GM10847 (cell line): Measurements from ENCODE around the gene RFC4.

Experiments used
- POLR2A ChIP-seq: IDR thresholded peaks from 2 replicates; pipeline ENCODE4 v1.6.1; 2011; ENCODE audit not compliant: insufficient read length; ENCODE audit errors: extremely low read depth

RFC4 gene

GRCh38 chr3:186800285-186800684, 6.0 kb downstream of the RFC4 start:
- TF ChIP-seq POLR2A: no peak

DNA sequence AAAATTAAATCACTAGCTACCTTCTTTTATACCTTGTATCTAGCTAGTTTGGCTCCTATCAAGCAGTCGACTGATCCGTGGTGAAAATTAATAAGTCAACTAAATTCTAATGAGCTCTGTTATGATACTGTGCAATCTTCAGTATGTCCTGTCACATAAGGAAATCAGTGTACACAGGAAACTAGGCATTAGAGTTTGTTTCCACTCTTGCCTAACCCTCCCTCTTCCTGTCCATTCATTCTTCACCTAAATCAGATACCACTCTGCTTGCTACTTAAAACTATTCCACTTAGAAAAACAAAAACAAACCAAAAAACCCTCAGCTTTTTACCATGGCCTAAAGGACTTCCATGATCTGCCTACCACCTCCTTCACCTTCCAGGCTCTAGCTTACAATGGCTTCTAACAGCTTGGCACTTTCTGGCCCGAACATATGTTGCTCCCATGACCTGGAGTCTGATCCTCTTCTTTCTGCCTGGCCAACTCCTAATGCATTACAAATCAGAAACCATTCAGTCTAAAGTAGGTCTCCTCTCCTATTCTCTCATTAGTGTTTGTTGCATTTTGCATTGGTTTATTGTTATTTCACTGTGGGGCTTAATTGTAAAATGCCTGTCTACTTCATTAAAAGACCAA, 7.9 kb downstream of the RFC4 start:
- no peak for TF ChIP-seq POLR2A

GRCh38 chr3:186790261-186790981, 15.9 kb downstream of the RFC4 start:
- peak; percentile 12 for TF ChIP-seq POLR2A

GRCh38 chr3:186789554-186790260, 16.6 kb downstream of the RFC4 start:
- TF ChIP-seq POLR2A: no peak

DNA sequence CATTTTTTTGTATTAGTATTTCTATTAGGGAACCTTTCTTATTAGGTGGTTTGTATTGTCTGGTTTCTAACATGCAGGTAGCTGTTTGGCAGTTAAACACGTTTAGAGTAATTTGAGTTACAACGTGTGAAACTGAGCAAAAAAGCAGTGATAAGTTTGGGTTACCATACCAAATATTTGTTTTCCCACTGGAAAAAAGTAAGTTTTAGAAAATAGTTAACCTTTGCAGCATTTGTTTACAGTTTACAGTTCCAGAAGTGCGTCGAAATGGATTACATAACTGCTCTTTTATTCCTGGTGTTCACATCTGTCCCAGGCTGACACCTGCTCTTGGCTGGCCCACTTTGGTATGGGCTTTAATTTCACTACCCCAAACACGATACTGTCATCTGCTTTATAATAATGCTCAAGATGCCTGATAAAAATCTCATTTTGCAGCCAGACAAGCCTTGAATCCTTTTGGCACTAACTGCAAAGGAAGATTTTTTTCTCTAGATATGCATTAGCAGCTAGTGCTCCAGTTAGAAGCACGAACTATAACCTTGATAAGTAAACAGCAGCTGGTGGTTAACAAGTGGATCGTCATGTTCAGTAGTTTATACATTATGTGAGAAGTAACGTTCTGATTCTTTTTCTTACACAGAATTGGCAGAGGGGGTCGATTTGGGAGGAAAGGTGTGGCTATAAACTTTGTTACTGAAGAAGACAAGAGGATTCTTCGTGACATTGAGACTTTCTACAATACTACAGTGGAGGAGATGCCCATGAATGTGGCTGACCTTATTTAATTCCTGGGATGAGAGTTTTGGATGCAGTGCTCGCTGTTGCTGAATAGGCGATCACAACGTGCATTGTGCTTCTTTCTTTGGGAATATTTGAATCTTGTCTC, 17.6 kb downstream of the RFC4 start:
- no peak for TF ChIP-seq POLR2A

- TF ChIP-seq POLR2A: no peak
Observed at GRCh38 chr3:186787642-186788481, 18.4 kb downstream of the RFC4 start.

GRCh38 chr3:186786922-186787321, 19.4 kb downstream of the RFC4 start:
- TF ChIP-seq POLR2A: no peak

DNA sequence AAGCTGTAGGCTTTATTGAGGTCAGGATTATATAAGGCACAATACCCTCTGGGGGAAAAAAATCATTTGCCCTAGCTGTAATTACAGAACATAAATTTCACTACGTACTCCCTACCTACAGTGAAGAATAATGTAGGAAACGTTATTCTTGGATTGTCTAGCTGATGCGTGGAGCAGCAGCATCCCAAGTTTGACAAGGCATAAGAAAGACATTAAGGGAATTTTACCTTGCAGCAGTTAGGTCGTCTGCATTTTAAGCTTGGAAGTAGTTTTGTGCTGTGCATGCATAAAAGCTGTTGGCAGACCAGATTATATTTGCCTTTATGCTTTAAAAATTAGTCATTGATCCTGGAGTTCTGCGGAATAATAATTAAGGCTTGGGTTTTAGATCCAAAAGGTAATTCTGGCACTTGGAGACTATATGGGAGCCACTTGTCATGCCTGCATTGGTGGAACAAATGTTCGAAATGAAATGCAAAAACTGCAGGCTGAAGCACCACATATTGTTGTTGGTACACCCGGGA, 20.7 kb downstream of the RFC4 start:
- no peak for TF ChIP-seq POLR2A

DNA sequence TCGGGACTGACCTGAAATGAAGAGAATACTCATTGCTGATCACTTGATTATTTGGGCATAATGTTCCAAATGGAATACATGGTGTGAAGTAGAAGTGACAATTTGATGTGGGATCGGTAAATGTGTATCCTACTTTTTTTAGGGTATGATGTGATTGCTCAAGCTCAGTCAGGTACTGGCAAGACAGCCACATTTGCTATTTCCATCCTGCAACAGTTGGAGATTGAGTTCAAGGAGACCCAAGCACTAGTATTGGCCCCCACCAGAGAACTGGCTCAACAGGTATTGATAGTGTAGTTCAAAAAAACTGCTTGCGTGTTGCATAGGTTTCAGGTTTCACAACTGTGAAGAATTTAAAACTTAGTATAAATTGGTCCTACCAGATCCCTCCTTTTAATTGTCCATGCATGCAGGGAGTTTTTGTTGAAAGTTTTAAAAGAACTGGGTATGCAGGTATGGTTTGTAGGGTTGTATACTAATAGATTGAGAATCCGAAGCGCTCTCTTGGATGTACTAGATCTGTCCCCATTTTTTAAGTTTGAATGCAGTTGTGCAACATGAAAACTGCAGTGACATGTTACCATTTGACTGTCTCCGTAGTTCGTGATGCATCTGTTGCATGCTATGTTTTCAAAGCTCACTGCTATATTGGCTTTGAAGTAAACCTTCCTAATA, 21.3 kb downstream of the RFC4 start:
- TF ChIP-seq POLR2A: no peak

DNA sequence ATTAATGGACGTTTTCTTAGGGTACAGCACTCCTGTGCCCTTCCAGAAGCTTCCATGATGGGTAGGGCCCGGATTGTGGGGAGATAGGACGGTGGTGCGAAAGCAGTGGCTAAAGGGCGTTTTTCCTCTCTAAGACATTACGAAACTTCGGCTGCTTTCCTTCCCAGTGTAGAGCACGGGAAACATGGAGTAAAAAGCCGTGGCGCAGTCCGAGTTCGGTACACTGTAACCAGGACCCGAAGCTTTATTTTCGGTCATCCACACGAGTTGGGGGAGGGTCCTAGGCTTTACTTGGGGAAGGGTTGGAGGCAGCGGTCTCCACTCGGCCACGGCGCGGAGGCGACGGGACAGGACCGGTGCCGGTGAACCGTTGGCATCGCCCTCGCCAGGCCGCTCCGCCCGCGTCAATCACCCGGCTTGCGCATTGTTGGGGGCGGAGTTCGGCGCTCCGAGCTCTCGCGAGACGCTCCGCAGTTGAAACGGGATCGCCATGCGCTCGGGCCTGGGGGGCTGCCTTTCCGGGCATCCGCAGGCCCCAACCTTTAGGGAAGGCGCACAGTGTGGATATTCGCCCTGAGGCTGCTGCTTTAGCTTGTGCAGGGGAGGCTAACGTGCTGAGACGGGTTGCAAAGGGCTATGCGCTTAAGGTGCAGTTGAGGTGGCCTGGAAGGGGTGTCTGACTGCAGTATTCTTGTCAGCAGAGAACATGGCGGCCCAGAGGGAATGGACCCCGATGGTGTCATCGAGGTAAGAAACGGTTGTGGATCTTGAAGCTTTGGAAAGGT, 22.4 kb downstream of the RFC4 start:
- TF ChIP-seq POLR2A: peak; percentile 44

GRCh38 chr3:186783058-186783730, 23.1 kb downstream of the RFC4 start, which contains the start of gene EIF4A2:
Gene EIF4A2, plus strand, starts transcription at chr3:186783577. Its CDS starts 34 bp downstream, at chr3:186783611.
- TF ChIP-seq POLR2A: peak; percentile 99

DNA sequence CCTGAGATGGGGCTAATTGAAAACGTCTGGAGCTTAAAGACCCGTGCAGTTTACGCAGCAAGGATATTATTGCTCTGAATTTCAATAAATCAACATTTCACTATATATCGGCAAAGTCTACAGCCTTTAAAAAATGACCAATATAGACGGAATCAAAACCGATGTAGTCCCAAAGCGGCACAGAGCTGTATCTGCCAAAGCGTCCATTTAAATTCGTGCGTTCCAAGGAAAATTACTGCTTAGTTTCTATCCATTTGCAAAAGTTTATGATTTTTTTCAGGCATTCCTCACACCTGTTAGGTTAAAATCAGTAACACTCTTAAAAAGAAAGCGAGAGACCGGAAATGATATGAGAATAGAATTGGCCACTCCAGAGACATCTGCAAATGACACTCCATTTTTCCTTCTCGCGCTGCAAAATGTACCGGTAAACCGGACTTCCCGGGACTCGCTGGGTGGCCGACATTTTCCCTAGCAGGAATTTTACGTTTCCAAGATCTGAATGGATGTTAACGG, 23.7 kb downstream of the RFC4 start:
- no peak for TF ChIP-seq POLR2A

DNA sequence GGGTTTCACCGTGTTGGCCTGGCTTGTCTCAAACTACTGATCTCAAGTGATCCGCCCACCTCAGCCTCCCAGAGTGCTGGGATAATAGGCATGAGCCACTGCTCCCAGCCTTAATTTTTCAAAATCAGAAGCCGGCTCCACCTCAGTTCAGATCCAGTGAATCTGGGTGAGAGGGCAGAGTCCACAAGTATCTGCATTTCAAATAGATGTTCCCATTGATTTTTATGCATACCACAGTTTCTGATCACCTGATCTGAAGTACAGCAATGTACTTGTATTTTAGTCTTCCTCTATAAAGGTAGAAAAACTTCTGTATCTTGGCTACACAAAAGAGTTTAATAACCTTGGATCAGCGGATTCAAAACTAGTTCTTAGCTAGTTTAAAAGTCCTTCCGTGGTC, 27.1 kb downstream of the RFC4 start:
- TF ChIP-seq POLR2A: no peak
